GM23338 (cell line): Measurements from ENCODE around the gene FKRP. TPM values are rescaled to one million over a fixed set of nuclear protein-coding genes. Genes with fewer than 3 reads are reported as not detected.

ENCODE experiments used
- ATAC-seq: fragments of 200-7000 bp; cut with Tn5 transposase; 3 replicates; pipeline ENCODE4 v1.9.1; 2020
- DNase-seq: peaks from one replicate; pipeline ENCODE4 v3.0.0-alpha.2; 2015; ENCODE audit warnings: low spot score
- H2AFZ ChIP-seq: fragments of 200-600 bp; sonication (generic); 2 replicates; pipeline ENCODE4 v1.8.0; 2016; ENCODE audit warnings: antibody characterized with exemption, mild to moderate bottlenecking, moderate library complexity
- H3F3A ChIP-seq: fragments of 200-600 bp; sonication (generic); replicated peaks from 2 replicates; pipeline ENCODE4 v1.8.0; 2017; ENCODE audit warnings: antibody characterized with exemption, mixed run types, low read depth
- H3K27ac ChIP-seq: fragments of 200-600 bp; sonication (generic); 2 replicates; pipeline ENCODE4 v1.6.1; 2016; ENCODE audit warnings: low read depth
- H3K27me3 ChIP-seq: fragments of 200-600 bp; sonication (generic); 2 replicates; pipeline ENCODE4 v1.8.0; 2016; ENCODE audit warnings: mild to moderate bottlenecking, mixed run types, moderate library complexity; ENCODE audit not compliant: insufficient read depth
- H3K36me3 ChIP-seq: fragments of 200-600 bp; sonication (generic); 2 replicates; pipeline ENCODE4 v1.8.0; 2016; ENCODE audit warnings: mild to moderate bottlenecking; ENCODE audit not compliant: insufficient read depth
- H3K4me1 ChIP-seq: fragments of 200-600 bp; sonication (generic); 2 replicates; pipeline ENCODE4 v1.8.0; 2016; ENCODE audit warnings: mild to moderate bottlenecking, moderate library complexity; ENCODE audit not compliant: insufficient read depth
- H3K4me2 ChIP-seq: fragments of 200-600 bp; sonication (generic); 2 replicates; pipeline ENCODE4 v1.7.1; 2017; ENCODE audit warnings: mixed run types
- H3K4me3 ChIP-seq: fragments of 200-600 bp; sonication (generic); 2 replicates; pipeline ENCODE4 v1.6.1; 2016; ENCODE audit warnings: mixed run types
- H3K79me2 ChIP-seq: fragments of 200-600 bp; sonication (generic); replicated peaks from 2 replicates; pipeline ENCODE4 v1.8.0; 2017; ENCODE audit warnings: mild to moderate bottlenecking; ENCODE audit not compliant: insufficient read depth
- H3K9me2 ChIP-seq: fragments of 200-600 bp; sonication (generic); 2 replicates; pipeline ENCODE4 v1.8.0; 2017; ENCODE audit not compliant: insufficient read depth
- H4K20me1 ChIP-seq: fragments of 200-600 bp; sonication (generic); replicated peaks from 2 replicates; pipeline ENCODE4 v1.8.0; 2017; ENCODE audit warnings: mild to moderate bottlenecking; ENCODE audit not compliant: insufficient read depth
- H3K27ac Mint-ChIP-seq: 2 replicates; pipeline ENCODE4 v1.8.0; 2020; ENCODE audit warnings: inconsistent platforms, mild to moderate bottlenecking, moderate library complexity, mixed read lengths
- H3K27me3 Mint-ChIP-seq: 3 replicates; pipeline ENCODE4 v1.8.0; 2022; ENCODE audit warnings: low read depth, mild to moderate bottlenecking, moderate library complexity, mixed read lengths, inconsistent platforms; ENCODE audit not compliant: insufficient read depth, poor library complexity
- H3K36me3 Mint-ChIP-seq: 3 replicates; pipeline ENCODE4 v1.8.0; 2021; ENCODE audit warnings: low read depth, mild to moderate bottlenecking, inconsistent platforms, moderate library complexity, mixed read lengths
- H3K4me1 Mint-ChIP-seq: 3 replicates; pipeline ENCODE4 v1.8.0; 2020; ENCODE audit warnings: mild to moderate bottlenecking, inconsistent platforms, mixed read lengths
- H3K4me3 Mint-ChIP-seq: 3 replicates; pipeline ENCODE4 v1.8.0; 2021; ENCODE audit warnings: moderate library complexity, mild to moderate bottlenecking, inconsistent platforms, mixed read lengths
- H3K9me3 Mint-ChIP-seq: 3 replicates; pipeline ENCODE4 v1.8.0; 2020; ENCODE audit warnings: moderate library complexity, mild to moderate bottlenecking, inconsistent platforms, mixed read lengths
- CREB1 ChIP-seq: fragments of 250-450 bp; sonication (Bioruptor Pico); IDR thresholded peaks from 2 replicates; pipeline ENCODE4 v1.5.0; 2020; ENCODE audit warnings: low read depth, mild to moderate bottlenecking, moderate library complexity
- ETS1 ChIP-seq: IDR thresholded peaks from 2 replicates; pipeline ENCODE4 v1.6.1; 2016; ENCODE audit warnings: antibody characterized with exemption
- JUNB ChIP-seq: IDR thresholded peaks from one replicate; pipeline ENCODE4 v1.6.1; 2016; ENCODE audit warnings: antibody characterized with exemption; ENCODE audit not compliant: unreplicated experiment
- REST ChIP-seq: IDR thresholded peaks from one replicate; pipeline ENCODE4 v1.6.1; 2018; ENCODE audit warnings: antibody characterized with exemption; ENCODE audit not compliant: unreplicated experiment
- STAT1 ChIP-seq: IDR thresholded peaks from one replicate; pipeline ENCODE4 v1.6.1; 2016; ENCODE audit warnings: antibody characterized with exemption; ENCODE audit not compliant: unreplicated experiment
- polyA plus RNA-seq: library from polyadenylated mRNA; unstranded; fragments of >200 nt; fragmentation: Nextera tagmentation; extraction: Ambion mirVana; gene quantifications from 2 replicates; pipeline ENCODE4 v1.2.1, GENCODE V29; 2016
- total RNA-seq: library from RNA; depleted of rRNA; stranded (reverse); fragments of >200 nt; shearing (Covaris generic); gene quantifications from 2 replicates; pipeline ENCODE4 v1.2.3, GENCODE V29; 2014
- TF ChIP-seq, protein P1 (sequence below): fragments of 250-450 bp; sonication (Bioruptor Pico); IDR thresholded peaks from 2 replicates; pipeline ENCODE4 v1.5.0; 2020; ENCODE audit warnings: mild to moderate bottlenecking, moderate library complexity

The FKRP gene
- total and polyA plus RNA-seq, 2 experiments from 2014 or later: 11.5 to 31.9 TPM

GRCh38 chr19:46798713-46799112 lies 52.9 kb downstream of the FKRP start (continued):
- TF ChIP-seq CREB1 (no peak), JUNB (no peak)

DNA sequence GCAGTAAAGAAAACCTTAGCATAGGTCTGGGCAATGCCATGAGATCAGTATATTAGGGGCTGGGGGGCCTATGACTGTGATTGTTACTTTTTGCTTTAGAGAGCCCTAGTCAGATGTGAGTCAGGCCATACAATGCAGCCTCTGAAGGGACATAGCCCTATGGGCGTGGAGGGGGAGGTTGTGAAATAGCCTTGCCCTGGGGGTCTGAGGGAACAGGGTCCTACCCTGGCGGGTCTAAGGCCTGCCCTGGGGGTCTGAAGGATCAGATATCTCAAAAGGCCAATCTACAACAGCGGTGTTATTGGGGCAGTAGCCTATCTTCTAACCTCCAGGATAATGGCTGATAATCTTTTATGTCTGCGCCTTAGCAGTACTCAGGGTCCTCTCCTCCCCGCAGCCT lies 56.3 kb downstream of the FKRP start:
- no peak for ATAC-seq
- no peak overlapping the region for H3K4me3 Mint-ChIP-seq
- TF ChIP-seq, protein P1, sequence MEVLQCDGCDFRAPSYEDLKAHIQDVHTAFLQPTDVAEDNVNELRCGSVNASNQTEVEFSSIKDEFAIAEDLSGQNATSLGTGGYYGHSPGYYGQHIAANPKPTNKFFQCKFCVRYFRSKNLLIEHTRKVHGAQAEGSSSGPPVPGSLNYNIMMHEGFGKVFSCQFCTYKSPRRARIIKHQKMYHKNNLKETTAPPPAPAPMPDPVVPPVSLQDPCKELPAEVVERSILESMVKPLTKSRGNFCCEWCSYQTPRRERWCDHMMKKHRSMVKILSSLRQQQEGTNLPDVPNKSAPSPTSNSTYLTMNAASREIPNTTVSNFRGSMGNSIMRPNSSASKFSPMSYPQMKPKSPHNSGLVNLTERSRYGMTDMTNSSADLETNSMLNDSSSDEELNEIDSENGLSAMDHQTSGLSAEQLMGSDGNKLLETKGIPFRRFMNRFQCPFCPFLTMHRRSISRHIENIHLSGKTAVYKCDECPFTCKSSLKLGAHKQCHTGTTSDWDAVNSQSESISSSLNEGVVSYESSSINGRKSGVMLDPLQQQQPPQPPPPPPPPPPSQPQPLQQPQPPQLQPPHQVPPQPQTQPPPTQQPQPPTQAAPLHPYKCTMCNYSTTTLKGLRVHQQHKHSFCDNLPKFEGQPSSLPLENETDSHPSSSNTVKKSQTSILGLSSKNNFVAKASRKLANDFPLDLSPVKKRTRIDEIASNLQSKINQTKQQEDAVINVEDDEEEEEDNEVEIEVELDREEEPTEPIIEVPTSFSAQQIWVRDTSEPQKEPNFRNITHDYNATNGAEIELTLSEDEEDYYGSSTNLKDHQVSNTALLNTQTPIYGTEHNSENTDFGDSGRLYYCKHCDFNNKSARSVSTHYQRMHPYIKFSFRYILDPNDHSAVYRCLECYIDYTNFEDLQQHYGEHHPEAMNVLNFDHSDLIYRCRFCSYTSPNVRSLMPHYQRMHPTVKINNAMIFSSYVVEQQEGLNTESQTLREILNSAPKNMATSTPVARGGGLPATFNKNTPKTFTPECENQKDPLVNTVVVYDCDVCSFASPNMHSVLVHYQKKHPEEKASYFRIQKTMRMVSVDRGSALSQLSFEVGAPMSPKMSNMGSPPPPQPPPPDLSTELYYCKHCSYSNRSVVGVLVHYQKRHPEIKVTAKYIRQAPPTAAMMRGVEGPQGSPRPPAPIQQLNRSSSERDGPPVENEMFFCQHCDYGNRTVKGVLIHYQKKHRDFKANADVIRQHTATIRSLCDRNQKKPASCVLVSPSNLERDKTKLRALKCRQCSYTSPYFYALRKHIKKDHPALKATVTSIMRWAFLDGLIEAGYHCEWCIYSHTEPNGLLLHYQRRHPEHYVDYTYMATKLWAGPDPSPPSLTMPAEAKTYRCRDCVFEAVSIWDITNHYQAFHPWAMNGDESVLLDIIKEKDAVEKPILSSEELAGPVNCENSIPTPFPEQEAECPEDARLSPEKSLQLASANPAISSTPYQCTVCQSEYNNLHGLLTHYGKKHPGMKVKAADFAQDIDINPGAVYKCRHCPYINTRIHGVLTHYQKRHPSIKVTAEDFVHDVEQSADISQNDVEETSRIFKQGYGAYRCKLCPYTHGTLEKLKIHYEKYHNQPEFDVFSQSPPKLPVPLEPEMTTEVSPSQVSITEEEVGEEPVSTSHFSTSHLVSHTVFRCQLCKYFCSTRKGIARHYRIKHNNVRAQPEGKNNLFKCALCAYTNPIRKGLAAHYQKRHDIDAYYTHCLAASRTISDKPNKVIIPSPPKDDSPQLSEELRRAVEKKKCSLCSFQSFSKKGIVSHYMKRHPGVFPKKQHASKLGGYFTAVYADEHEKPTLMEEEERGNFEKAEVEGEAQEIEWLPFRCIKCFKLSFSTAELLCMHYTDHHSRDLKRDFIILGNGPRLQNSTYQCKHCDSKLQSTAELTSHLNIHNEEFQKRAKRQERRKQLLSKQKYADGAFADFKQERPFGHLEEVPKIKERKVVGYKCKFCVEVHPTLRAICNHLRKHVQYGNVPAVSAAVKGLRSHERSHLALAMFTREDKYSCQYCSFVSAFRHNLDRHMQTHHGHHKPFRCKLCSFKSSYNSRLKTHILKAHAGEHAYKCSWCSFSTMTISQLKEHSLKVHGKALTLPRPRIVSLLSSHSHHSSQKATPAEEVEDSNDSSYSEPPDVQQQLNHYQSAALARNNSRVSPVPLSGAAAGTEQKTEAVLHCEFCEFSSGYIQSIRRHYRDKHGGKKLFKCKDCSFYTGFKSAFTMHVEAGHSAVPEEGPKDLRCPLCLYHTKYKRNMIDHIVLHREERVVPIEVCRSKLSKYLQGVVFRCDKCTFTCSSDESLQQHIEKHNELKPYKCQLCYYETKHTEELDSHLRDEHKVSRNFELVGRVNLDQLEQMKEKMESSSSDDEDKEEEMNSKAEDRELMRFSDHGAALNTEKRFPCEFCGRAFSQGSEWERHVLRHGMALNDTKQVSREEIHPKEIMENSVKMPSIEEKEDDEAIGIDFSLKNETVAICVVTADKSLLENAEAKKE (CRISPR knock-in tag): no peak
- TF ChIP-seq CREB1 (no peak), ETS1 (no peak), STAT1 (no peak), REST (no peak)

More for the DNA sequence above, 56.3 kb downstream of the FKRP start:
- no peak overlapping the region for H2AFZ ChIP-seq
- no peak overlapping the region for H3K4me2 ChIP-seq
- no peaks in the 10 kb centered on the region for H3K27me3 Mint-ChIP-seq
- no peaks in the 10 kb centered on the region for H4K20me1 ChIP-seq
- no peak overlapping the region for H3K4me3 ChIP-seq
- no peaks in the 10 kb centered on the region for H3K27me3 ChIP-seq
- no peaks in the 10 kb centered on the region for H3K4me1 ChIP-seq
- H3K27ac ChIP-seq: no peak overlapping the region
- H3K79me2 ChIP-seq: no peaks in the 10 kb centered on the region
- H3F3A ChIP-seq: no peaks in the 10 kb centered on the region
- H3K36me3 ChIP-seq: no peaks in the 10 kb centered on the region
- no peaks in the 10 kb centered on the region for H3K4me1 Mint-ChIP-seq
- no peak for DNase-seq
- H3K27ac Mint-ChIP-seq: no peak overlapping the region
- H3K9me3 Mint-ChIP-seq: no peaks in the 10 kb centered on the region
- no peaks in the 10 kb centered on the region for H3K9me2 ChIP-seq
- H3K36me3 Mint-ChIP-seq: no peaks in the 10 kb centered on the region
